ENCODE measurements around the gene RHBDD1.
A peak's percentile ranks its signal among the peaks of the same experiment; 100 is the strongest.

The RHBDD1 gene

GRCh38 chr2:226835796-226836547, at the start of gene RHBDD1:
TSS of gene RHBDD1 (plus strand) at chr2:226836054. CDS start at chr2:226864694, 28,640 bp downstream.
- DNase-seq (ENCODE audit: low read depth, low spot score), result peak; percentile 98

DNA sequence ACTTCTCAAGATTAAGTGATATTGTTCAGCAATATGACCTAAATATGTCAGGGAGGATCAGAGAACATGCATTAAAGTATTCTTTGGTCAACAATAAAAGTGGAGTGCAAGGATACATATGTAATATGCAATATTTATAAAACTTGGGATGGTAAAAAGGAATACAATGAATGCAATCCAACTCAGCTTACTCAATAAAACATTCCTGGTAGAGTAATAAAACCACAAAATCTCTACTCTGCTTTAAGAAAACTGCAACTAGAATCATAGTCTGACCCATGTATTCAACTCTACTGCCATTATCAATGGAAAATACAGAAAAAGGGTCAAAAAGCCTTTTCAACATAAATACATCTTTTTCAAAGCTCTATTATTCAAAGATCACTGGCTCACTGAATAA, 47.8 kb upstream of the RHBDD1 start:
- DNase-seq (ENCODE audit: low read depth, low spot score), result no peak

DNA sequence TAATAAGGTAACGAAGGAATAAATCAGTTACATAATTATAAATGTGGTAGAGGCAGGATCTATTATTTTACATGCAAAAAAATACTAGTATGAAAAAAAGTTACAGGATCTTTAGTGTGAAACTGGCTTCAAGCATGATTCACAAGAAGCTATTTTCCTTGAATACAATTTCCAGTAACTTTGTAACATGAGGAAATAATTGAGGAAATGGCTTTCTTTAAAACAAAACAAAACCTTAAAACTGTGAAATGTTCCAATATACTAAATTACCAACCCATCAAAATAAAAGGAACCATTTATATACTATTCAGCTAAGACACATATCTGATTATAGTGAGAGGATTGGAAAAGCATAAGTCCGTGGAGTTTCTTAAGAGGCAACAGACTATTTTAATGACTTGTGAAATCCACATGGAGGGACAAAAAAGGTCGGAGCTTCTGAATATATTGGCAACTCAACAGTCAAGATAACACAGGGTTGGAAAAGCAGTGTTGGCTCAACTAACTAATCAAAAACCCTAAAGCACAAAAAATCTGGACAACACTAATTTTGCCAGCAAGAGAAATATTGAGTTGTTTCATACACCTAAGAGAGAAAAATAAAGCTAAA, 46.9 kb upstream of the RHBDD1 start:
- DNase-seq (ENCODE audit: low read depth, low spot score), result no peak

DNA sequence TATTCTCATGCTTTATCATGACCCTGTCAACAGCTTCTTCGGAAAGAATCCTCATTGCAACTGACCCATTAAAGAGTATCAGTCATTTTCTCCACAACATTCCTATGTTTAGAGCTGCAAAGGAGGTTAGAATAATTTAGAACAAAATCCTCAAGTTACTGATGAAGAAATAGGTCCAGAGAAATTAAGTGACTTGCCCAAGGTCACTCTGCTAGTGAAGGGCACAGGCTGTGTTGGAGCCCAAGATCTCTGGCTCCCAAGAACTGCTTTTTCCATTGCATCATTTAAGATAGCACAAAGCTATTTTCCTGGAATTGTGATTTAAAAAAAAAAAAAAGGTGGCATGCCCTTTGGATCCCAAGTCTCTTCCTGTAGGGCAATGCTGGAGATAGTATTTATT, 45.8 kb upstream of the RHBDD1 start:
- no peak for DNase-seq (ENCODE audit: low read depth, low spot score)

GRCh38 chr2:226790431-226790830, 45.4 kb upstream of the RHBDD1 start:
- DNase-seq (ENCODE audit: low read depth, low spot score), result no peak

GRCh38 chr2:226791056-226791486, 44.8 kb upstream of the RHBDD1 start:
- no peak for DNase-seq (ENCODE audit: low read depth, low spot score)

DNA sequence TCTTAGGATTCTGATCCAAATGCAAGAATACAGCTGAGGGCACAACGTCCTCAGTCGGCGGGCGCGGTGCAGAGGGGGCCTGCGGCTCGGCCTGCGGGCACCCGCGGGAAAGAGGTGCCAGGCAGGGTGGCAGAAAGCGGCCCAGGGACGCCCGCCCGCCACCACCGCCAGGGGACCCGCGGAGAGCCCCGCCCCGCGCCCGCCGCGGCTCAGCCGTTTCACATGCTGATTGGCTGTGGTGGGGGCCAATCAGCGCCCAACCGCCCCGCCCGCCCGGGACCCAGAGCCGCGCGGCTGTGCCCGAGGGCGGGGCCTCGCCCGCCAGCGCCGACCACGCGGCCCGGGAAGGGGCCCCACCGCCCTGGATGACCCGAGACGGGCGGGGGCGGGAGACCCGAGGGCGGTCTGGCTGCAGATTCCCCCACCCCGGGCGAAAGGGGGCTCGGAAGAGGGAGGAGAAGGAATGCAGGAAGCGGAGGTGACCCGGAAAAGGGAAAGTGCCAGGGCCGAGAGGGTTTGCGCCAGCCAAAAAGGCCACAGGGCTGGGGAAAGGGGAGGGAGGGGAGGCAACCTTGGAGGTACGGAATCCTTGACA, 44.3 kb upstream of the RHBDD1 start:
- peak; percentile 98 for DNase-seq (ENCODE audit: low read depth, low spot score)

- DNase-seq (ENCODE audit: low read depth, low spot score), result peak; percentile 51
Measured at GRCh38 chr2:226792155-226792881, 43.5 kb upstream of the RHBDD1 start.

DNA sequence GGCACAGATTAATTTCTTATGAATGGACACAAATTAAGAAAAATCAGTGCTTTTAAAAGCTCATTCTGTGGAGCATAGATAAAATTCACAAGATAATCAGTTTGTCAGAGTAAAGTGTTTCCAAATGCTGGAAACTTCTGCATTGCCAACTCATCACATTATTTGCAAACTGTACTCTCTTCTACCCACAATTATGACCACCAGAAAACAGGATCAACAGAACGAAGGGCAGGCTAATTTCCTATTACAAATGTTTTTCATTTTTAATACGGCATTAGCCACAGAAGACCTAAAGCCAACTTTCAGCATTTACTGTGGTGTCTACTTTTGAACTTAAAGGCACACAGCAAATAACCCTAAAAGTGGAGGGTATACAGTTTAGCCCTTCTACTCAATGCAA, 42.2 kb upstream of the RHBDD1 start:
- peak; percentile 29 for DNase-seq (ENCODE audit: low read depth, low spot score)

DNA sequence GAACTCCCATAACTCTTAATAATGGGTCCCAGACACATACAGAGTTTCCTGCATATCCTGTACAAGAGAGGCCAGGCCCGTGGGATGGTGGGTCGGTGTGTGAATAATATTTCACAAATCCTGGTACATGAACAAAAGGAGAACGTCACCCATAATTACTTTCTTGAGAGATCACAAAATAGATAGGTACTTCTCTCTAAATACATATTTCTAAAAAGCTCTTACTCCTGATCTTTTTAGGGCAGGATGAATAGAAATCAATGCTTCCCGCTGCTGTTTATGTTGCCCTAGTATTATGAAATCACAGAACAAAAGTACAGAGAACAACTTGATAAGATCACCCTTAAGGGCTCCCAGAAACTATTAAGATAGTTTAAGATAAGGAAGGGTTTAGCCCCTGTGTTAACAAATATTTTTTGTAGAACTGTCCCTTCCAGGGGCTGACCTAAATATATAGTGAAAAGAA, 41.6 kb upstream of the RHBDD1 start:
- peak; percentile 52 for DNase-seq (ENCODE audit: low read depth, low spot score)

DNA sequence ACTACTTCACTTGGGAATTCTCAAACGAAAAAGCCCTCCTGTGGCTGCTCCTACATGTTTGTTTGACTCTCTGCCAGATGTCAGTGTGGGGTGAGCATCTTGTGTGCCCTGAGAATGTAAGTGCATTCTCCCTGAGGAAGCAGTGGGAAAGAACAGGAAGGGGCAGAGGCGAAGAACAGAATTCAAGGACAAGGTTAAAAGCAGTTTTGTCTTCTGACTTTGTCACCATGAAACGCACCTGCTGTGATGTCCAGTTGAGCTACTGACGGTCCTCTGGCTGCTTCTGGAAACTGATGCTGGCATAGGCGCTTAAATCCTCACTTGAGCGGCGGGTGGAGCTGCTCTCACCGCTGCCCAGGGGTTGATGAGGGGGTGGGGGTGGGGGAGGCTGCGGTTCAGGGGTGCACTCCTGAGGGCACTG, 41.1 kb upstream of the RHBDD1 start:
- peak; percentile 81 for DNase-seq (ENCODE audit: low read depth, low spot score)

DNA sequence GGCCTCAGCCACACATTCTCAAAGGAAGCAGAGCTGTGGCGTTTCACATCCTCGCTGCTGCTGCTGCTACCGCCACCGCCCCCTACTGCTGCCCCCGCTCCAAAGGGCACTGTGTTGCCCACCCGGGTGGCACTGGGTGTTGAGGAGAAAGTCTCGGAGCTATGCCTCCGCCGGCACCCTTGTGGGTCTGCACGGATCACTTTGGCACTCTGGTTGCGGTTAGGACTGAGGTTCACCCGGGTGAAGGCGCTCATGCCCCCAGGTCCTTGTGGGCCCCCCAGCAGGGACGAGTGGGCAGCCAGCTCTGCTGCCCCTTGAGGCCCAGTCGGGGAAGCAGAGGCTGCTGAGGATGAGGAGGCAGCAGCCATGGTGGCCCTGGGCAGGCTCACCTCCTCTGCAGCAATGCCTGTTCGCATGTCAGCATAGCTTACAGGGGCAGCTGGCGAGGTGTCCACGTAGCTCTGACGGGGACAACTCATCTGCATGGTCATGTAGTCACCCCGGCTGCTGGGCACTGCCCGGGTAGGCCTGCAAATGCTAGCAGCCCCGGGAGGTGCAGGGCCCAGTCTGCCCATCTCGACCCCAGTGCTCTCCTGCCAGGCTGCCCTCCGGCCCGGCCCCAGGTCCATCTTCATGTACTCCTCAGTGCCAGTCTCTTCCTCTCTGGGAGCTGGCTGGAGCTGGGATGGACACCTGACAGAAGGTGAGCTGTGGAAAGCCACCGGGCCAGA, 40.4 kb upstream of the RHBDD1 start:
- peak; percentile 47 for DNase-seq (ENCODE audit: low read depth, low spot score)

DNA sequence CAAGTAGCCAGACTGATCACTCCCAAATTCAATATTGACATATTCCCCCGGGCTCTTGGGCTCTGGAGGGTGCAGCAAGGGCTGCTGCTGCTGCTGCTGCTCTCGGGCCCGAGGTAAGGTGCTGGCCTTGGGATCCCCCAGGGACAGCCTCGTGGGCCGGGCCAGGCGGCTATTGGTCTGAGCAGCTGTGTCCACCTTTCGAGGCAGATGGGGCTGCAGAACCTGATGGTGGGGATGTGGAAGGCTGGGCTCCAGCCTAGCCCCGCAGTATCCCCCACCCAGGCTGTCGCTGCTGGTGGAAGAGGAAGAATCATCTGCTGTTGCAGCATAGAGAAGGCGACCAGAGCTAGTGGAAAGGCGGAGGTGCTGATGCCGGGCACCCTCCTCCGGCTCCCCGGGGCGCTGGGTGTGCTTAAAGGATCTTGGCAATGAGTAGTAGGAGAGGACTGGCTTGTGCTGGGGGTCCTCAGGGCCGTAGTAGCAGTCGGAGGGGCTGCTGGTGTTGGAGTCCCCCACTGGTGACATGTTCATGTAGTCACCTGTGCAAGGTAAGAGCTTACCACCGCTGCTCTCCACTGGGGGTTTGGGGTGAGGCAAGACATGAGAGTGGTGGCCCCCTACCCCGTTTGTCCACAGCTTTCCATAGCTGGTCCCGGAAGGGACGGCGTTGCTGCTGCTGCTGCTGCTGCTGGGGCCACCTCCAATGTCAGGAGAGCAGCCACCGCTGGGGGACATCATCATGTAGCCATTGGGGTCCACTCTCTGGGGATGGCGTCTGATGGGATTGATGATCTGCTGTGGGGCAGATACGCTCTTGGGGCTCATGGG, 39.6 kb upstream of the RHBDD1 start:
- peak; percentile 27 for DNase-seq (ENCODE audit: low read depth, low spot score)

DNA sequence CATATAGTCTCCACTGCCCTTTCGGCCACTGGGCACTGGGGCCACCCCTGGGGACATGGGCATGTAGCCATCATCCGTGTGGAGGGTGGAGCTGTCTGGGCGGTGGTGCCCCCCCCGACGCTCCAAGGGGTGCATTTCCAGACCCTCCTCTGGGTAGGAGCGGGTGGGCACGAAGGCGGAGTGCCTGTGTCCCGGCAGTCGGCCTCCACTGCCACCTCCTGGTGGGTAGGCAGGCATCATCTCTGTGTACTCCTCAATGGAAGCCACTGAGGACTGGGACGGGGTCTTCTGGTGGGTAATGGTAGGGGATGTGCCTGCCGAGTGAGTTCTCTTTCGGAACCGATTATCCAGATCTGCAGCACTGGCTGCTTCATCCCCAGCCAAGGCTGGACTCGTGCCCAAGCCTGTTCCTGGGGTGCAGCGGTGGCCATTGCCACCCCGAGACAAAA, 39.0 kb upstream of the RHBDD1 start:
- peak; percentile 39 for DNase-seq (ENCODE audit: low read depth, low spot score)

GRCh38 chr2:226797289-226797988, 38.4 kb upstream of the RHBDD1 start:
- DNase-seq (ENCODE audit: low read depth, low spot score), result no peak

GRCh38 chr2:226797989-226798421, 37.8 kb upstream of the RHBDD1 start:
- no peak for DNase-seq (ENCODE audit: low read depth, low spot score)

GRCh38 chr2:226798422-226799210, 37.2 kb upstream of the RHBDD1 start:
- peak; percentile 82 for DNase-seq (ENCODE audit: low read depth, low spot score)

GRCh38 chr2:226799211-226799975, 36.5 kb upstream of the RHBDD1 start, which contains the start of gene IRS1:
TSS of gene IRS1 (minus strand) at chr2:226799820. CDS start at chr2:226798738, 1,082 bp downstream.
- peak; percentile 96 for DNase-seq (ENCODE audit: low read depth, low spot score)
